Measurements from ENCODE around the gene PTMS.

Gene PTMS

GRCh38 chr12:6791931-6792520, 25.9 kb downstream of the PTMS start:
- no peak for FAIRE-seq

- no peak for FAIRE-seq
Measured at GRCh38 chr12:6792522-6793201, 26.5 kb downstream of the PTMS start.

GRCh38 chr12:6795088-6795487, 28.9 kb downstream of the PTMS start:
- FAIRE-seq: no peak

GRCh38 chr12:6796576-6796975, 30.4 kb downstream of the PTMS start:
- no peak for FAIRE-seq

- FAIRE-seq: no peak
Measured at GRCh38 chr12:6799147-6799546, 33.0 kb downstream of the PTMS start.

- no peak for FAIRE-seq
Measured at GRCh38 chr12:6807170-6807569, 41.0 kb downstream of the PTMS start.

- no peak for FAIRE-seq
Measured at GRCh38 chr12:6809056-6809455, 42.9 kb downstream of the PTMS start.

GRCh38 chr12:6810758-6811157, 44.6 kb downstream of the PTMS start:
- no peak for FAIRE-seq

GRCh38 chr12:6813363-6813762, 47.2 kb downstream of the PTMS start:
- FAIRE-seq: no peak

GRCh38 chr12:6816598-6816997, 50.4 kb downstream of the PTMS start:
- FAIRE-seq: no peak

GRCh38 chr12:6817098-6817497, 50.9 kb downstream of the PTMS start:
- no peak for FAIRE-seq

- no peak for FAIRE-seq
Measured at GRCh38 chr12:6817662-6818157, 51.5 kb downstream of the PTMS start.

- no peak for FAIRE-seq
Measured at GRCh38 chr12:6818222-6818621, 52.1 kb downstream of the PTMS start.

- no peak for FAIRE-seq
Measured at GRCh38 chr12:6818645-6819044, 52.5 kb downstream of the PTMS start.

- FAIRE-seq: no peak
Measured at GRCh38 chr12:6819106-6820030, 53.2 kb downstream of the PTMS start.

GRCh38 chr12:6820166-6820565, 54.0 kb downstream of the PTMS start:
- no peak for FAIRE-seq

Data from islet of Langerhans (tissue), 1 donor.